ENCODE measurements around the gene DLK2. TPM values are rescaled to one million over a fixed set of nuclear protein-coding genes. Genes with fewer than 3 reads are reported as not detected.

Gene DLK2
- total and polyA plus RNA-seq, 2 of the 13 experiments (the other 11 are each of a cell fraction or from before 2014, with no cell fraction given) = 1.2 to 3.8 TPM

DNA sequence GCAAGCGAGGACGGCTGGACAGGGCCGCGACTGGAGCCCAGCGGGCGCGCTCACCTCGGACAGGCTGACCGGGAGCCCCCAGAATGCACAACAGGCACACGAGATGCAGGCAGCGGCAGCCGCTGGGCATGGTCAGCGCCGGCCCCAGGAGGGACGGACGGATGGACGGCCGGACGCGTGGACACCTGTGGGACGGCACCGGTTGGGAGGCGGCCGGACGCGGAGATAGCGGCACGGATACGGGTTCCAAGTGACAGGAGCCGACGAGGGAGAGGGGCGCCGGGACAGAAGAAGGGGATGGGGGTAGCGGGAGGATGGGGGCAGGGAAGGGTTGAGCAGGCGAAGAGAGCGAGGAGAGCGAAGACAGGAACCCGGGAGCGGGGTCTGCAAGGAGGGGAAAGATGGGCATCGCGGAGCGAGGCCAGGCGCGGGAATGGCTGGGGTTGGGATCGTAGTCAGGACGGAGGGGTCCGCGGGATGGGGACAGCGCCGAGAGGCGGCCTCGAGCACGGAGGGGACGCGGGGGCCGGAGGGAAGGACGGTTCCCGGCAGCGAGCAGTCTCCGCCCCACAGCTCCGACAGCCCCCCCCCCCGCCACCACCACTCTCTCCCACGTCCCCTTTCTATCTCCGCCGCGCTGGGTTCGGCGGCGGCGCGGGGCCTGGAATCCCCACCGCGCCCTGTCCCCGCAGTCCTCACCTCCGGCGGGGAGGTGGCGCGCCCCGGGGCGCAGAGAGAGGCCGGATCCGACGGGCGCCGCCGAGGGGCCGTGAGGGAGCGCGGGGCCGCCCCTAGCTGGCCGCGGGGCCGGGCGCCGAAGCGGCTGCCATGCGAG, 435 bp downstream of the DLK2 start (continued):
- TF ChIP-seq, protein P1, sequence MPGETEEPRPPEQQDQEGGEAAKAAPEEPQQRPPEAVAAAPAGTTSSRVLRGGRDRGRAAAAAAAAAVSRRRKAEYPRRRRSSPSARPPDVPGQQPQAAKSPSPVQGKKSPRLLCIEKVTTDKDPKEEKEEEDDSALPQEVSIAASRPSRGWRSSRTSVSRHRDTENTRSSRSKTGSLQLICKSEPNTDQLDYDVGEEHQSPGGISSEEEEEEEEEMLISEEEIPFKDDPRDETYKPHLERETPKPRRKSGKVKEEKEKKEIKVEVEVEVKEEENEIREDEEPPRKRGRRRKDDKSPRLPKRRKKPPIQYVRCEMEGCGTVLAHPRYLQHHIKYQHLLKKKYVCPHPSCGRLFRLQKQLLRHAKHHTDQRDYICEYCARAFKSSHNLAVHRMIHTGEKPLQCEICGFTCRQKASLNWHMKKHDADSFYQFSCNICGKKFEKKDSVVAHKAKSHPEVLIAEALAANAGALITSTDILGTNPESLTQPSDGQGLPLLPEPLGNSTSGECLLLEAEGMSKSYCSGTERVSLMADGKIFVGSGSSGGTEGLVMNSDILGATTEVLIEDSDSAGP (CRISPR knock-in tag; IDR thresholded peaks at IDR 0.05; ENCODE audit: borderline replicate concordance) = peak; percentile 77; the same call in 1 of the 2 replicates
- TF ChIP-seq ZNF724P (CRISPR knock-in tag; IDR thresholded peaks at IDR 0.05; ENCODE audit: borderline replicate concordance) = peak; percentile 85; the same call in 1 of the 2 replicates
- no peak for TF ChIP-seq LCORL (IDR thresholded peaks at IDR 0.05)
- TF ChIP-seq LCORL (CRISPR knock-in tag; IDR thresholded peaks at IDR 0.05) = peak; percentile 97
- TF ChIP-seq, protein P2, sequence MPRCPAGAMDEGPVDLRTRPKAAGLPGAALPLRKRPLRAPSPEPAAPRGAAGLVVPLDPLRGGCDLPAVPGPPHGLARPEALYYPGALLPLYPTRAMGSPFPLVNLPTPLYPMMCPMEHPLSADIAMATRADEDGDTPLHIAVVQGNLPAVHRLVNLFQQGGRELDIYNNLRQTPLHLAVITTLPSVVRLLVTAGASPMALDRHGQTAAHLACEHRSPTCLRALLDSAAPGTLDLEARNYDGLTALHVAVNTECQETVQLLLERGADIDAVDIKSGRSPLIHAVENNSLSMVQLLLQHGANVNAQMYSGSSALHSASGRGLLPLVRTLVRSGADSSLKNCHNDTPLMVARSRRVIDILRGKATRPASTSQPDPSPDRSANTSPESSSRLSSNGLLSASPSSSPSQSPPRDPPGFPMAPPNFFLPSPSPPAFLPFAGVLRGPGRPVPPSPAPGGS (CRISPR knock-in tag; IDR thresholded peaks at IDR 0.05) = peak; percentile 68
- TF ChIP-seq, protein P3, sequence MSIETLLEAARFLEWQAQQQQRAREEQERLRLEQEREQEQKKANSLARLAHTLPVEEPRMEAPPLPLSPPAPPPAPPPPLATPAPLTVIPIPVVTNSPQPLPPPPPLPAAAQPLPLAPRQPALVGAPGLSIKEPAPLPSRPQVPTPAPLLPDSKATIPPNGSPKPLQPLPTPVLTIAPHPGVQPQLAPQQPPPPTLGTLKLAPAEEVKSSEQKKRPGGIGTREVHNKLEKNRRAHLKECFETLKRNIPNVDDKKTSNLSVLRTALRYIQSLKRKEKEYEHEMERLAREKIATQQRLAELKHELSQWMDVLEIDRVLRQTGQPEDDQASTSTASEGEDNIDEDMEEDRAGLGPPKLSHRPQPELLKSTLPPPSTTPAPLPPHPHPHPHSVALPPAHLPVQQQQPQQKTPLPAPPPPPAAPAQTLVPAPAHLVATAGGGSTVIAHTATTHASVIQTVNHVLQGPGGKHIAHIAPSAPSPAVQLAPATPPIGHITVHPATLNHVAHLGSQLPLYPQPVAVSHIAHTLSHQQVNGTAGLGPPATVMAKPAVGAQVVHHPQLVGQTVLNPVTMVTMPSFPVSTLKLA (IDR thresholded peaks at IDR 0.05) = no peak
- TF ChIP-seq DR1 (CRISPR knock-in tag; IDR thresholded peaks at IDR 0.05) = no peak
- TF ChIP-seq SCMH1 (CRISPR knock-in tag; IDR thresholded peaks at IDR 0.05; ENCODE audit: borderline replicate concordance) = no peak
- TF ChIP-seq, protein P4, sequence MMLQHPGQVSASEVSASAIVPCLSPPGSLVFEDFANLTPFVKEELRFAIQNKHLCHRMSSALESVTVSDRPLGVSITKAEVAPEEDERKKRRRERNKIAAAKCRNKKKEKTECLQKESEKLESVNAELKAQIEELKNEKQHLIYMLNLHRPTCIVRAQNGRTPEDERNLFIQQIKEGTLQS (CRISPR knock-in tag; IDR thresholded peaks at IDR 0.05) = no peak
- 0 out of 2 replicates have a peak, but pooled peaks have one; percentile 23 for TF ChIP-seq SIX4 (CRISPR knock-in tag; IDR thresholded peaks at IDR 0.05)
- peak; percentile 69 for TF ChIP-seq YY1 (IDR thresholded peaks at IDR 0.05; ENCODE audit: insufficient read depth, insufficient replicate concordance, low read depth, low read length)
- peak; percentile 57; the same call in 1 of the 2 replicates for TF ChIP-seq ARHGAP35 (CRISPR knock-in tag; IDR thresholded peaks at IDR 0.05; ENCODE audit: borderline replicate concordance)
- peak; percentile 56 for TF ChIP-seq ZFY (CRISPR knock-in tag; IDR thresholded peaks at IDR 0.05)
- TF ChIP-seq FOXM1 (CRISPR knock-in tag; IDR thresholded peaks at IDR 0.05) = no peak
- TF ChIP-seq, protein P5, sequence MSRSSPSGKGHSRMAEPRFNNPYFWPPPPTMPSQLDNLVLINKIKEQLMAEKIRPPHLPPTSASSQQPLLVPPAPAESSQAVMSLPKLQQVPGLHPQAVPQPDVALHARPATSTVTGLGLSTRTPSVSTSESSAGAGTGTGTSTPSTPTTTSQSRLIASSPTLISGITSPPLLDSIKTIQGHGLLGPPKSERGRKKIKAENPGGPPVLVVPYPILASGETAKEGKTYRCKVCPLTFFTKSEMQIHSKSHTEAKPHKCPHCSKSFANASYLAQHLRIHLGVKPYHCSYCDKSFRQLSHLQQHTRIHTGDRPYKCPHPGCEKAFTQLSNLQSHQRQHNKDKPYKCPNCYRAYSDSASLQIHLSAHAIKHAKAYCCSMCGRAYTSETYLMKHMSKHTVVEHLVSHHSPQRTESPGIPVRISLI (CRISPR knock-in tag; IDR thresholded peaks at IDR 0.05; ENCODE audit: borderline replicate concordance) = no peak
- 0 out of 2 replicates have a peak, but pooled peaks have one; percentile 60 for TF ChIP-seq CBX5 (CRISPR knock-in tag; IDR thresholded peaks at IDR 0.05; ENCODE audit: borderline replicate concordance)
- TF ChIP-seq MBD4 (IDR thresholded peaks at IDR 0.05; ENCODE audit: borderline replicate concordance, low read length) = no peak
- peak; percentile 42; the same call in 1 of the 2 replicates for TF ChIP-seq HDAC2 (CRISPR knock-in tag; IDR thresholded peaks at IDR 0.05)
- TF ChIP-seq ZNF205 (CRISPR knock-in tag; IDR thresholded peaks at IDR 0.05) = no peak; the same call in 1 of the 2 replicates
- 0 out of 2 replicates have a peak, but pooled peaks have one; percentile 4 for TF ChIP-seq ELF3 (CRISPR knock-in tag; IDR thresholded peaks at IDR 0.05)
- TF ChIP-seq ZNF232 (CRISPR knock-in tag; IDR thresholded peaks at IDR 0.05; ENCODE audit: borderline replicate concordance) = no peak
